Stimulated activated CD4-positive, alpha-beta T cell treated with anti-CD3 and anti-CD28 coated beads, Interleukin-4, amount 100 ng/mL, for 4 hours (primary cell): ENCODE data around the gene CMKLR1.

Experiments used
- DNase-seq, 2 experiments: peaks; one replicate each; pipeline ENCODE4 v3.0.0-alpha.2; 2020

The CMKLR1 gene

GRCh38 chr12:108333898-108334699, 5.0 kb downstream of the CMKLR1 start:
- DNase-seq = no peak

DNA sequence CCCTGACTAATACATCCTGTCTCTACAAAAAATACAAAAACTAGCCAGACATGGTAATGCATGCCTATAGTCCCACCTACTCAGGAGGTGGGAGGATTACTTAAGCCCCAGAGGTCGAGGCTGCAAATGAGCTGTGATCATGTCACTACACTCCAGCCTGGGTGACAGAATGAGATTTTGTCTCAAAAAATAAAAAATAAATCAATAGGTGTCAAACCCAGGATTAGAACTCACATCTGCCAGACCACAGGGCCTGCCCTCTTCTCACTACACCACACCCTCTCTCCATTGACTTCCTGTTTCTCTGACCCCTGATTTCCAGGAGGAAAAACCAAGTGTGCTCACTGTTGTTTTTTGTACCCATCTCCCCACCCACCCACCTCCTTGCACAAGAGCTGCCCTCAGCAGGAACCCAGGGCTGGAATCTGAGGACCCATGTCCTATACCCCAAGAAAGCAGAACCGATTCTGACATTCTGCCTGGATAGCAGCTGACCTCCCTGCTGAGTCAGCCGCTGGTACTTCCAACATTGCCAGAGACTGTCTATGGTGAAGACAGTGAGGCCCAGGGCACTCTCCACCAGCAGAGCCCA, 6.2 kb downstream of the CMKLR1 start:
- DNase-seq = no peak

- DNase-seq = no peak
Measured at GRCh38 chr12:108328420-108328819, 10.7 kb downstream of the CMKLR1 start.

- DNase-seq = no peak
Measured at GRCh38 chr12:108327621-108328344, 11.3 kb downstream of the CMKLR1 start.

DNA sequence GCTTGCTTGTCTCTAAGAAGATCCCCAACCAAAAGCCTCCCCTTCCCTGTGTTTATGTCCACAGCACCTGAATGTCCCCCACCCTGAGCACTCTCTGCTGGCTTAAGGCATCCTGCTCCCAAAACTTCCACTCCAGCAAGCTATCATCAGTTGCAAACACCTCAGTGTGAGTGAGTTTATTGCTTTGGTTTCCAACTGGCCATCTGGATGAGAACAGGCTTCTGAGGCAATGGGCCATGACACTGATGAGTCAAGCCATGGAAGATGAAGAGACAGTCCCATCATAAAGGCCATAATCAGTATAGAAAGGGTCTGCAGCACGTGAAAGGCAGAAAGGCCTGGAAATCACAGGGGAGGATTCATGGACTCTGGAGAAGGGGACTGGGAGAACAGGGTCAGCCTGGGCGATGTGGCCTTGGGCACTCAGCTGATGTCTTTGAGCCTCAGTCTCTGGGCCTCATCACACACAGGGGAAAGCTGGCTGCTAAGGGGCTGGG, 12.8 kb downstream of the CMKLR1 start:
- no peak for DNase-seq

- DNase-seq = no peak
Measured at GRCh38 chr12:108325549-108325948, 13.6 kb downstream of the CMKLR1 start.

GRCh38 chr12:108325018-108325358, 14.1 kb downstream of the CMKLR1 start:
- DNase-seq = no peak

DNA sequence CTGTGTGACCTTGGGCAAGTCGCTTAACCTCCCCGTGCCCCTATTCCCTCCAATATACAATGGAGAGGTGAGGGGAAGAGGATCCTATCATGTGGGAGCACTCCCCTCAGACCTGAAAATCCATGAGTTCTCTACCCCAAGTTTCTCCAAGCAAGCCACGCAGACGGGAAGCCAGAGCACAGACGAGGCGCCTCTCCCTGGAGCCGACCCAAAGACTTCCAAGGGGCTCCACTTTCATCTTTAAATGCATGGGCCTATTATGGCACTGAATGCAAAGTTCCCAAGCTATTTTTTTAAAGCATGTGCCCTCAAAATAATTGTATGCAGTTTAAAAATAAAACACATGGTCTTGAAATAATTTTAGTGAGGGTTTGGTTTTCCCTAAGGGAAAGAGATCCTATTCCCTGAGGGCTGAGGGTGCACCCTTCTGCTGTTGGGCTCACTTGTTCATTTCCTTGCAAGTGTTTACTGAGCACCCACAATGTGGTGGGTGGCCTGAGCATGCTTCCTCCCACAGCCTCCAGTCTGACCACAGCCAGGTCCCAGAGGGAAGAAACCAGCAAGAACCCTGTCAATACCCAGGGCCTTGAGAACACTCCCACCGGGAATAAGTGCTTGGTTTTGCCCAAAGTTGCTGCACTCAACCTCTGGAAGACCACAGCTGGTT, 14.6 kb downstream of the CMKLR1 start:
- DNase-seq = no peak

DNA sequence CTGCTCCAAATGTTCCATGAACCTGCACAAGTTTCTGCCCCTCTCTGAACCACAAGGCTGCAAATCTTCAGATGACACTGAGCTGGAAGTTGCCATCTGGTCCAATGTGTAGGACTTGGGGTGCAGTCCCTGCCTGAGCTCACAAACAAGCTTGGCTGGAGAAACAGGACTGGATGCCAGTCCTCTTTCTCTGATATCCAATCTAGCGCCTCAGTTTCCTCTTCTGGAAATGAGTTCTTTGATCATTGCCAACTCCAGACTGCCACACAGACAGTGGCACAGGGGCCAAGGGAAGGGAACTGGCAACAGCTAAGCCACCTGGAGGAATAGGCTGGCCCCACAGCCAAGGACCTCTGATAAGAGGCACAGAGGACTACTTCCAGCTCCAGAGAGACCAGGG, 15.5 kb downstream of the CMKLR1 start:
- no peak for DNase-seq

- DNase-seq = no peak
Measured at GRCh38 chr12:108322998-108323397, 16.1 kb downstream of the CMKLR1 start.

GRCh38 chr12:108321688-108322087, 17.4 kb downstream of the CMKLR1 start:
- no peak for DNase-seq

- DNase-seq = no peak
Measured at GRCh38 chr12:108320507-108321293, 18.4 kb downstream of the CMKLR1 start.

- DNase-seq = no peak
Measured at GRCh38 chr12:108319277-108320234, 19.6 kb downstream of the CMKLR1 start.

DNA sequence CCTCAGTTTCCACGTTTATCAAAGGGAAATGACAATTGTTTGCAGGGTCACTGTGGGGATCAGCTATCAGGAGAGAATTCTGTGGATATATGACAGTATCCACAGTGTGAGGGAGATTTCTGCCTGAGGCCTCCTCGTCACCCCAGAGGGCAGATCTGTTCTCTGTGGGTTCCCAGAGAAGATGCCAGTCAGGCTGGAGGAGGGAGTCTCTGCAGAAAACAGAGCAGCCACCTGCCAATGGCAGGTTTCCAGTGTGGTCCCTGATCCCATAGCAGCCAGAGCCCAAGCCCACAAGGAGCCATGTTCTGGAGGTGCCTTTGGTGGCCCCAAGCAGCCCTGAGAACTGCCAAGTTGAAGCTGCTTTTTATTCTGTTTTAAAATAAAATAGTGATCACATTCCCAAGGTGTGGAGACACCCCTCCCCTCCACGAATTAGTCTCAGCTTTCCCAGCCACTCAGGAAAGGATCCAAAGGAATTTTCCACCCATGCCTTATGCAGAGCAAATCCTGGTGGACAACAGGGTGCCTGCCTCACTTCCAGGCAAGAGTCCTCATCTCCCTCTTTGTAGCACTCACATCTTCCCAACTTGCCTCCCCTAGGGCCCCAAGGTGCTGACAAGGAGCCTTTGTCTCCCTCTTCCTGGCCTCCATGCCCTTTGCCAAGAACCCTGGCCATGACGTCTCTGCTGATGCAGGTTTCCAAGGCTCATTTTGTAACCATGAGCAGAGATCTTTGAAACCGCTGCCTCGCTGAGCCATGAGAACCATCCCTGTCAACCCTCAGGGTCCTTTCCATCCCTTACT, 20.4 kb downstream of the CMKLR1 start:
- no peak for DNase-seq

GRCh38 chr12:108317308-108318234, 21.5 kb downstream of the CMKLR1 start:
- DNase-seq = no peak

- no peak for DNase-seq
Measured at GRCh38 chr12:108316176-108317086, 22.7 kb downstream of the CMKLR1 start.

DNA sequence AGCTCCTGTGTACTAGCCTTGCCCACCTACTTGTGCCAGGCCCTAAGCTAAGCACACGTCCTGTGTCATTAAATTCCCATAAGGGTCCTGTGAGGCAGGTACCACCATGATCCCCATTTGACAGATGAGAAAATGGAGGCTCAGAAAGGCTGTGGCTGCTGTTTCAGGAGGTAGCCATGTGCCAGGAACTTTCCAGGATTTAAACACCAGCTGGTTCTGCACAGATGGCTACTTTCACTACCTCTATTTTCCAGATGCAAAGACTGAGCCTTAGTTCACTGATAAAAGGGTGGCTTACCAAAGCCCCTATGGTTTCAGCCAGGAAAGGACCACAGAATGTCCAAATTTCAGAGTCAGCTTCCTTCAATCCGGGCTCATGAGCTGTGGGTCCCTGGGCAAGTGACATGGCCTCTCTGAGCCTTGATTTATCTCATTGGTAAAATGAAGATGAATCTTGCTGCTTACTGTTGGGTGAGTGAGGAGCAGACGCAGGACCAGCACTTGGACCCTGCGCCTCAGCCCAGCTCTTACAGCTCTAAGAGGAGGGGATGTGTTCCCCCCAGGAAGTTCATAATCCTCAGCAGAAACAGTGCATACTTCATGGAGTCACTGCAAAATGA, 23.5 kb downstream of the CMKLR1 start:
- no peak for DNase-seq
